Skin epidermis (tissue), 12 donors: ENCODE results near the gene TRERF1.

ENCODE experiments used
- H3K27ac ChIP-seq, 21 experiments: fragments of 200-600 bp; sonication (generic) in 11 of 21; one replicate each; pipeline ENCODE4 v1.5.0; 2020; ENCODE audit warnings: mild to moderate bottlenecking in 3 of 21, inconsistent platforms in 2 of 21, moderate library complexity in 2 of 21
- H3K4me3 ChIP-seq, 7 experiments: fragments of 200-600 bp; sonication (generic) in 2 of 7; one replicate each; pipeline ENCODE4 v1.5.0; 2020; ENCODE audit warnings: inconsistent platforms in 2 of 7, mild to moderate bottlenecking in 2 of 7, moderate library complexity in 1 of 7

The TRERF1 gene

GRCh38 chr6:42380228-42380979 is 71.3 kb downstream of the TRERF1 start:
- Histone ChIP-seq H3K27ac (peak overlapping the region in 1 of 21 experiments; percentile 42), H3K4me3 (no peak overlapping the region)

DNA sequence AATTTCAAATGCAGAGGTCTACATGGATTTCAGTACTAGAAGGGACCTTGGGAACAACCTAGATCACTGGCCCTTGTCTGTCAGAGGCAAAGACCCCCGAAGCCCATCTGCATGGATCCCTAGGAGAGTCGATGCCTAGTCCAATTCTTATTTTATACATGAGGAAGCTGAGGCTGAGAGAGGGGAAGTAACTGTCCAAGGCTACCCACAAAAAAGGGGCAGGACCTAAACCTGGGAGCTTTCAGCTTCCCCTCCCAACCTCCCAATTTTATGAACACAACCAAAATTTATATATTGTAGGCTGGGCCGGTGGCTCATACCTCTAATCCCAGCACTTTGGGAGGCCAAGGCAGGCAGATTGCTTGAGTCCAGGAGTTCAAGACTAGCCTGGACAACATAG is 73.2 kb downstream of the TRERF1 start:
- Histone ChIP-seq H3K4me3 (no peak overlapping the region), H3K27ac (peak overlapping the region in 6 of 21 experiments; percentile 17 to 85 (median 37))

DNA sequence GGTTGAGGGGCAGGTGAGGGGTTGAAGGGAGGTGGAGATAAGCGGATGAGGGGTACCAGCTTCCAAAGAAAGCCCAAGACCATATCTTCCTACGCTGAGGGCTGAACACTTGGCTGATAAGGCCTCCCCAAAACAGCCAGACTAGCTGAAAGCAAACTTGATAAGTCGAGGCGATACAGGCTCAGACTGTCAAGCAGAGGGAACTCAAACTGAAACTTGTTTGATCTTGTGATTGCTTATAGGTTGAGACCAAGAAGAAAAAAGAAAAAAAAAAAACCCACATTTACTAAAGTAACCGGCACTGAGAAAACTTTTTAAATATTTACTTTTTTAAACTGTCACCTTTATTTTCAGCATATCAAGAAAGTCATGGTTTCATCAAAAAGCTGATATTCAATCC is 73.6 kb downstream of the TRERF1 start:
- Histone ChIP-seq H3K4me3 (no peak overlapping the region), H3K27ac (peak overlapping the region in 8 of 21 experiments; percentile 6 to 85 (median 35))

DNA sequence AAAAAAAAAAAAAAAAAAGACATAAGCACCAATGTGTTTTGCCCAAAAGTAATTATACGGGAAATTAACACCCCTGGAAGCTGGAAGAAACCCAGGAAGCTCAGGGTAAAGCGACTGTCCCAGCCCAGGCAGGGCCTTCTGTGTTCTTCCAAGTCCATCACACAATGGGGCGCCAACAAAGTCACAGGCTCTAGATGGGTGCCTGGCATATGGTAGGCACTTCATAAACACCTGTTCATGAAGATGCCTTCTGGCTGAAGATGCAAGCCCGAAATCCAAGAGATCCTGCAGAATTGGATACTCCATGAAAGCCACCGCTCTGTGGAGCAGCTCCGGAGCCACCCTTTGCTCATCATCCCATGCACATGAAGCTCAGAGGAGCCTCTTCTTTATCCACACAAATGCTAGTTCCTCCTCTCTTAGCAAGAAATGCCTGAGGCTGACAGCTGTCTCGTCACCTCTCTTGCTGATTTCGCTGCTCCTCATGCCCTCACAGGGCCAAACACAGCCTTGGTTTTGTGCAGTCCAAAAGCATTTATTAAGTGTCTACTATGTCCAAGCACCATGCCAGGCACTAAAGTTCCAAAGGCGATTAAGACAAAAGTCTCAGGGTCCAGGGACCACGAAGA is 76.6 kb downstream of the TRERF1 start:
- H3K4me3 ChIP-seq, result no peak overlapping the region
- peak overlapping the region in 2 of 21 experiments; percentile 38 to 48 for H3K27ac ChIP-seq

DNA sequence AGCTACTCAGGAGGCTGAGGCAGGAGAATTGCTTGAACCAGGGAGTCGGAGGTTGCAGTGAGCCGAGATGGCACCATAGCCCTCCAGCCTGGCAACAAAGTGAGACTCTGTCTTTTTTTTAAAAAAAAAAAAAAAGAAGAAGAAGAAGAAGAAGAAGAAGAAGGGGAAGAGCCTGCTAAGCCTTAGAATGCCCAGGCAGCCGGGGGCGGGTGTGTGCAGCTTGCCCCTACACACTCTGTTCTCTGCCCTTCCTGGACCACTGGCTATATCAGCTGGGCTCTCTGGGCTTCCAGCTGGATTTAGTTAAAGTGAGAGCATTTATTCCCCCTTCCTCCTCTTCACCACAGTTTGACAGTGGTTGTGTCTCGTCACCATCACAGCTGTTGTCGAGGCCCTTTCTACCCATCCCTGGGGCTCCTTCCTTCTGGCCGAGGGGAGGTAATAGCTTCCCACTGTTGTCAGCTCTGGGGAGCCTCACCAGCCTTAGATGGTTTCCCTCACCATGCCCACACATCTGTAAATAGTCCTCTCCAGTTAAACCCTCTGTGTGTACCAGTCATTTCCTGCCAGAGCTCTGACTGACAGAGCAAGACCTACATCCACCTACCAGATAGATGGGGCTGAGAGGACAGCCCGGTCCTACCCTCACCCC is 77.6 kb downstream of the TRERF1 start:
- Histone ChIP-seq H3K27ac (peak overlapping the region in 6 of 21 experiments; percentile 11 to 62 (median 44)), H3K4me3 (no peak overlapping the region)

- no peak overlapping the region for H3K4me3 ChIP-seq
- peak overlapping the region in 2 of 21 experiments; percentile 2 to 48 for H3K27ac ChIP-seq
Measured at GRCh38 chr6:42372699-42373098, 79.0 kb downstream of the TRERF1 start.

DNA sequence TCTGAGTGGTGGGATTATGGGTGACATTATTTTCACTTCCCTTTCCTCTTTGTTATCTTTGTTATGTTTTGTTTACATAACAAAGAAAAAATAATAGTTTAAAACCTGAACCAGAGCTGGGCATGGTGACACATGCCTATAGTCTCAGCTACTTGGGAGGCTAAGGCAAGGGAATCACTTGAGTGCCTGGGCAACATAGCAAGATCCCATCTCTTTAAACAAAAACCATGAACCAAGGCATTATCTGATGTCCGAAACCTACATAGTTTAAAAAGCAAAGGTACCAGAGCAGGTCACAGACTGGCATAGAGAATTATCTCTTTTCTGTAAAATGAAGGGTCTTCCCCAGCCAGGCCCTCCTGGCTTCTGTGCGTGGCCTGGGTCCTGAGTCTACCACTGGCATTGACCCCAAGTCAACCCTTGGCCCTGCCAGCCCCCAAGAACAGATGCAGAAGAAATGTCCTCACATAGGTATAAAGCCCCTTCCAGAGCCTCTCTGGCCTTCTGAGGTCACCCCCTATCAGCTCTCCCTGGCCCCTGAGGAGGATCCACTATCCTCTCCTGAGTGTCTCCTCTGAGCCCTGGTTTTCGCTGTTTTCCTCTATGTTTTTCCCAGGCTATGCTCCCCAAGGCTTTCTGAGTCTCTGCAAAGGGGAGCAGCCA is 81.3 kb downstream of the TRERF1 start:
- H3K27ac ChIP-seq, result peak overlapping the region in 1 of 21 experiments; percentile 88

GRCh38 chr6:42369568-42369967 is 82.2 kb downstream of the TRERF1 start:
- Histone ChIP-seq H3K27ac (peak overlapping the region in 7 of 21 experiments; percentile 11 to 88 (median 31)), H3K4me3 (no peak overlapping the region)

More for the DNA sequence above, 81.3 kb downstream of the TRERF1 start:
- no peak overlapping the region for H3K4me3 ChIP-seq

DNA sequence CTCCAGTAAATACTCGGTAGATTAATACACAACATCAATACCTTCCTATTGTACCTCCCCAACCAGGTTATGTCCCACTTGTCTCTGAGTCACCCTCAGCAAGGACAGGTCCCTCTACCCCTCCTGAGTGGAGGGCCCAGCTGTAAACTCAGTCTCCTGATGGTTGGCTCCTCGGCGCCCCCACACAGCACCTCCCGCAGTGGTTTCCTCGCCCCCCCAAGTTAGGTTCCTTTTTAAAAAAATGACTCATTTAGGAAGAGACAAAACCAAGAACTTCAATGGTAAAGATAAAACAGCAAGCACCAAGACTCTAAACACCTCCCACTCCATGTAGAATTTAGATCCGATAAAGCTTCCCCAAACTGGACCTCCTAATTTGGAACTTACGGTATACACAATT is 83.5 kb downstream of the TRERF1 start:
- Histone ChIP-seq H3K27ac (peak overlapping the region in 11 of 21 experiments; percentile 13 to 91 (median 75)), H3K4me3 (no peak overlapping the region)

- H3K27ac ChIP-seq, result peak overlapping the region in 14 of 21 experiments; percentile 13 to 91 (median 75)
- no peak overlapping the region for H3K4me3 ChIP-seq
Measured at GRCh38 chr6:42367353-42368011, 84.2 kb downstream of the TRERF1 start.

GRCh38 chr6:42366999-42367352 is 84.8 kb downstream of the TRERF1 start:
- no peak overlapping the region for H3K4me3 ChIP-seq
- H3K27ac ChIP-seq, result peak overlapping the region in 14 of 21 experiments; percentile 13 to 91 (median 75)

- Histone ChIP-seq H3K27ac (peak overlapping the region in 9 of 21 experiments; percentile 49 to 91 (median 75)), H3K4me3 (no peak overlapping the region)
Measured at GRCh38 chr6:42366011-42366705, 85.6 kb downstream of the TRERF1 start.

DNA sequence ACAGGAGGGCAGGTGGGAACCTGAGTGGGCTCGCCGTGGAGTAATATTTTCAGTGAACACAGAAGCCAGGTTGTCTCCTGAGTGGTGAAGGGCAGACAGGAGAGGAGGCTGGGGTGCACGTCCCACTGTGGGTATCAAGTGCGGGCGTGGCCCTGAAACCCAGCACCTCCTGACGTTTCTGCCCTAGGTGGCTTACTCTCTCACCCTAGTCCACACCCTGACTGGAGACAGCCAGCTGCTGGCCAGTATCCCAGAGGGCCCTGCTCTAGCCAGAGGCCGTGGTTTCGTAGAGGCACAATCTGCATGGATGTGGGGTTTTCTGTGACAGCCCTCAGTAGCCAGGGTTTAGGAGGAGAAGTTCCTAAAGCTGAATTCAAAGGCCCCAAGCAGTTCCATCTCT is 86.7 kb downstream of the TRERF1 start:
- no peak overlapping the region for H3K4me3 ChIP-seq
- H3K27ac ChIP-seq, result peak overlapping the region in 4 of 21 experiments; percentile 16 to 88 (median 32)

DNA sequence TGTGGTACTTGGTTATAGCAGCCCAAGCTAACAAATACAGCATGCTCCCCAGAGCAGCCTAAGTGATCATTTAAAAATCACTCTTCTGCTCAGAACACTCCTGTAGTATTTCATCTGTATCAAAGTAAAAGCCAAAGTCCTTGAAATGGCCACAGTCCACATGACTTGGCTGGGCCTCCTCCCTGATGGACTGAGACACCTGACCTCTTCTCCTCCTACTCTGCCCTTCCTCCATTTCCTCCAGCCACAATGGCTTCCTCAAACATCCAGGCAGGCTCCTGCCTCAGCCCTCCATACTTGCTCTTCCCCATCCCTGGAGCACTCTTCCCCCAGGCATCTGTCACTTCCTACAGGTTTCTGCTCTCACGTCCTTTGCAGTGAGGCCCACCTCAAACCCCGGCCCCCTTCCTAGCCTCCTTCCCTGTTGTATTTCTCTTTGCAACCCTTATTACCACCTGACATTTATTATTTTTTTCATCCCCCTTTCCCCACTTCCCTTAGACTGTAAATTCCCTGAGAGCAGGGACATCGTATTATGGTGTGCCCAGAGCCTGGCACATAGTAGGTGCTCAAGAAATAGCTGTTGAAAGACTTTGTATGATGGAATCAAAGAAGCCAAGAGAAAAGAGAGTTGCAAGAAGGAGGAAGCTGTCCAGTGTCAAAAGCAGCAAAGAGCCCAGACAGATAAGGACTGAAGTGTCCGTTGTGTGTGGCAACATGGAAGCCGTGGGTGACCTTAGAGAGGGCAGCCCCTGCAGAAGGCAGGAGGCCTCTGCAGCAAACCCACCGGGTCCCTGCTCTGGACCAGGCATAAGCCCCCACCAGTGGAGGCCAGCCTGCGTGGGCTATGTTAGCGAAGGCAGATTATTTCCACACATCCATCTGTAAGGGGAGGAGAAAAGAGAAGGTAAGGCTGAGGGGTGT is 87.5 kb downstream of the TRERF1 start:
- no peak overlapping the region for H3K4me3 ChIP-seq
- peak overlapping the region in 3 of 21 experiments; percentile 25 to 88 (median 31) for H3K27ac ChIP-seq

GRCh38 chr6:42361036-42361435 is 90.7 kb downstream of the TRERF1 start:
- H3K27ac ChIP-seq, result no peak overlapping the region

GRCh38 chr6:42359021-42359420 is 92.7 kb downstream of the TRERF1 start:
- H3K4me3 ChIP-seq, result no peak overlapping the region
- H3K27ac ChIP-seq, result no peak overlapping the region

More at GRCh38 chr6:42361036-42361435, 90.7 kb downstream of the TRERF1 start:
- H3K4me3 ChIP-seq, result no peak overlapping the region

GRCh38 chr6:42355416-42355815 is 96.3 kb downstream of the TRERF1 start:
- H3K4me3 ChIP-seq, result no peak overlapping the region
- no peak overlapping the region for H3K27ac ChIP-seq

DNA sequence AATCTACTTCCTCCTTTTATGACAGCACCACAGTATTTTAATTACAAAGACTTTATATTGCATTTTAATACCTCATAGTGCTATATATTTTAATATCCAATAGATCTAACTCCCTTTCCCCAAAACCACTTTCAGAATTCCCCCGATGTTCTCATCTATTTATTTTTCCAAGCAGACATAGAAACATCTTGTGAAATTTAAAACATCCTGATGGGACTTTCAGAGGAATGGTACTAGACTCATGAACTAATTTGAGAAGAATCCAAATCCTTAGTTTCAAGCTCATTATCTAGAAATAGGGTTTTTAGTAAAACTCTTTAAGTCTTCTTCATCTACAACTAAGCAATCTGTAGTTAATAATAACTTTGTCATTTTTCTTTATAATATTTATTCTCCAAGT is 97.0 kb downstream of the TRERF1 start:
- Histone ChIP-seq H3K27ac (no peak overlapping the region), H3K4me3 (no peak overlapping the region)
